HAP-1 (cell line): ENCODE data around the gene PTGR3.
"Not testable (repeated sequence)": the region's sequence is repeated elsewhere in the genome, so short reads cannot be mapped to it uniquely, and the experiment has no call there.

Experiments
- DNase-seq, 2 experiments: peaks; one replicate each; pipeline ENCODE4 v3.0.0-alpha.2; 2016 to 2020; ENCODE audit warnings: low spot score in 2 of 2
- H3K27me3 ChIP-seq: fragments of 250-450 bp; sonication (Bioruptor Pico); 2 replicates; pipeline ENCODE4 v1.5.1; 2020; ENCODE audit warnings: low read depth, mild to moderate bottlenecking, moderate library complexity
- H3K36me3 ChIP-seq: fragments of 250-450 bp; sonication (Bioruptor Pico); replicated peaks from 2 replicates; pipeline ENCODE4 v1.5.1; 2020; ENCODE audit warnings: mild to moderate bottlenecking
- H3K4me1 ChIP-seq: fragments of 250-450 bp; sonication (Bioruptor Pico); 2 replicates; pipeline ENCODE4 v1.5.1; 2020; ENCODE audit warnings: mild to moderate bottlenecking
- H3K4me3 ChIP-seq: fragments of 250-450 bp; sonication (Bioruptor Pico); 2 replicates; pipeline ENCODE4 v1.5.1; 2020; ENCODE audit warnings: mild to moderate bottlenecking, moderate library complexity
- H3K9me3 ChIP-seq: fragments of 250-450 bp; sonication (Bioruptor Pico); 2 replicates; pipeline ENCODE4 v1.5.1; 2020; ENCODE audit warnings: mild to moderate bottlenecking, moderate library complexity
- in situ Hi-C: fragments of 300-500 bp; cut with MboI; formaldehyde crosslinking; loops from 3 replicates; pipeline ENCODE4 v1.14.3; 2020; ENCODE audit warnings: low sequenced_read_pairs, inconsistent platforms, mixed read lengths

Gene PTGR3

GRCh38 chr18:75192899-75193298 is 16.0 kb downstream of the PTGR3 start:
- Histone ChIP-seq H3K36me3 (no peaks in the 10 kb centered on the region), H3K4me3 (no peak overlapping the region), H3K4me1 (no peaks in the 10 kb centered on the region), H3K9me3 (no peaks in the 10 kb centered on the region), H3K27me3 (no peaks in the 10 kb centered on the region)
- no peak for DNase-seq
- in situ Hi-C loops, result loop anchor here (25.0 kb wide), 1 partner anchor 294 kb away; no protein-coding TSS in a partner anchor

- DNase-seq, result no peak
- no peaks in the 10 kb centered on the region for H3K4me1 ChIP-seq
- no peak overlapping the region for H3K4me3 ChIP-seq
- H3K9me3 ChIP-seq, result no peaks in the 10 kb centered on the region
- no peaks in the 10 kb centered on the region for H3K36me3 ChIP-seq
- H3K27me3 ChIP-seq, result no peaks in the 10 kb centered on the region
- in situ Hi-C loops, result loop anchor here (25.0 kb wide), 1 partner anchor 298 kb away; no protein-coding TSS in a partner anchor
Measured at GRCh38 chr18:75189696-75190095, 19.2 kb downstream of the PTGR3 start.

GRCh38 chr18:75187702-75188101 is 21.2 kb downstream of the PTGR3 start:
- H3K9me3 ChIP-seq, H3K4me1 ChIP-seq, H3K4me3 ChIP-seq, H3K36me3 ChIP-seq, H3K27me3 ChIP-seq, DNase-seq: not testable (repeated sequence)
- in situ Hi-C loops, result loop anchor here (25.0 kb wide), 1 partner anchor 300 kb away; no protein-coding TSS in a partner anchor

GRCh38 chr18:75185460-75185859 is 23.5 kb downstream of the PTGR3 start:
- no peaks in the 10 kb centered on the region for H3K36me3 ChIP-seq
- no peak for DNase-seq
- in situ Hi-C loops, result loop anchor here (25.0 kb wide), 1 partner anchor 302 kb away; no protein-coding TSS in a partner anchor
- H3K4me1 ChIP-seq, result no peaks in the 10 kb centered on the region
- H3K27me3 ChIP-seq, result no peaks in the 10 kb centered on the region
- no peaks in the 10 kb centered on the region for H3K9me3 ChIP-seq
- H3K4me3 ChIP-seq, result no peak overlapping the region

GRCh38 chr18:75183973-75184493 is 24.9 kb downstream of the PTGR3 start:
- no peaks in the 10 kb centered on the region for H3K27me3 ChIP-seq
- in situ Hi-C loops, result loop anchor here (25.0 kb wide), 1 partner anchor 303 kb away; no protein-coding TSS in a partner anchor

GRCh38 chr18:75183524-75183923 is 25.4 kb downstream of the PTGR3 start:
- in situ Hi-C loops, result loop anchor here (25.0 kb wide), 1 partner anchor 304 kb away; no protein-coding TSS in a partner anchor
- Histone ChIP-seq H3K4me3 (no peak overlapping the region), H3K36me3 (no peaks in the 10 kb centered on the region), H3K4me1 (no peaks in the 10 kb centered on the region), H3K9me3 (no peaks in the 10 kb centered on the region), H3K27me3 (no peaks in the 10 kb centered on the region)
- no peak for DNase-seq

More at GRCh38 chr18:75183973-75184493, 24.9 kb downstream of the PTGR3 start:
- H3K4me3 ChIP-seq, result no peak overlapping the region
- H3K36me3 ChIP-seq, result no peaks in the 10 kb centered on the region
- no peak for DNase-seq
- H3K9me3 ChIP-seq, result no peaks in the 10 kb centered on the region
- H3K4me1 ChIP-seq, result no peaks in the 10 kb centered on the region

GRCh38 chr18:75179819-75180600 is 28.9 kb downstream of the PTGR3 start:
- no peaks in the 10 kb centered on the region for H3K36me3 ChIP-seq
- no peaks in the 10 kb centered on the region for H3K9me3 ChIP-seq
- H3K4me1 ChIP-seq, result no peaks in the 10 kb centered on the region
- no peak for DNase-seq
- H3K27me3 ChIP-seq, result no peaks in the 10 kb centered on the region
- no peak overlapping the region for H3K4me3 ChIP-seq
- in situ Hi-C loops, result loop anchor here (25.0 kb wide), 1 partner anchor 307 kb away; no protein-coding TSS in a partner anchor

- H3K9me3 ChIP-seq, result no peaks in the 10 kb centered on the region
- no peaks in the 10 kb centered on the region for H3K27me3 ChIP-seq
- in situ Hi-C loops, result loop anchor here (25.0 kb wide), 1 partner anchor 309 kb away; no protein-coding TSS in a partner anchor
- no peak for DNase-seq
- H3K36me3 ChIP-seq, result no peaks in the 10 kb centered on the region
- no peak overlapping the region for H3K4me3 ChIP-seq
- no peaks in the 10 kb centered on the region for H3K4me1 ChIP-seq
Measured at GRCh38 chr18:75178376-75178775, 30.6 kb downstream of the PTGR3 start.

GRCh38 chr18:75176849-75177248 is 32.1 kb downstream of the PTGR3 start:
- H3K36me3 ChIP-seq, result no peaks in the 10 kb centered on the region
- no peaks in the 10 kb centered on the region for H3K9me3 ChIP-seq
- no peak for DNase-seq
- H3K27me3 ChIP-seq, result no peaks in the 10 kb centered on the region
- H3K4me1 ChIP-seq, result no peaks in the 10 kb centered on the region
- in situ Hi-C loops, result loop anchor here (25.0 kb wide), 1 partner anchor 310 kb away; no protein-coding TSS in a partner anchor
- H3K4me3 ChIP-seq, result no peak overlapping the region

GRCh38 chr18:75173738-75174137 is 35.2 kb downstream of the PTGR3 start:
- no peaks in the 10 kb centered on the region for H3K27me3 ChIP-seq
- DNase-seq, result no peak
- H3K36me3 ChIP-seq, result no peaks in the 10 kb centered on the region
- no peak overlapping the region for H3K4me3 ChIP-seq
- H3K9me3 ChIP-seq, result no peaks in the 10 kb centered on the region
- in situ Hi-C loops, result no loop called here
- no peaks in the 10 kb centered on the region for H3K4me1 ChIP-seq

GRCh38 chr18:75173125-75173432 is 35.9 kb downstream of the PTGR3 start:
- Histone ChIP-seq H3K36me3 (no peaks in the 10 kb centered on the region), H3K27me3 (no peaks in the 10 kb centered on the region), H3K9me3 (no peaks in the 10 kb centered on the region), H3K4me1 (no peaks in the 10 kb centered on the region), H3K4me3 (no peak overlapping the region)
- DNase-seq, result no peak
- in situ Hi-C loops, result no loop called here

GRCh38 chr18:75172299-75173124 is 36.4 kb downstream of the PTGR3 start:
- no peak for DNase-seq
- Histone ChIP-seq H3K4me1 (no peaks in the 10 kb centered on the region), H3K9me3 (no peaks in the 10 kb centered on the region), H3K27me3 (no peaks in the 10 kb centered on the region), H3K4me3 (no peak overlapping the region), H3K36me3 (no peaks in the 10 kb centered on the region)
- in situ Hi-C loops, result no loop called here

GRCh38 chr18:75170916-75171315 is 38.0 kb downstream of the PTGR3 start:
- in situ Hi-C loops, result no loop called here

More at GRCh38 chr18:75170916-75171315, 38.0 kb downstream of the PTGR3 start:
- Histone ChIP-seq H3K9me3 (no peaks in the 10 kb centered on the region), H3K36me3 (no peaks in the 10 kb centered on the region), H3K27me3 (no peaks in the 10 kb centered on the region), H3K4me3 (no peak overlapping the region), H3K4me1 (no peaks in the 10 kb centered on the region)
- no peak for DNase-seq
